HFFc6 (cell line): Measurements from ENCODE around the gene SRGAP3. TPM values are rescaled to one million over a fixed set of nuclear protein-coding genes. Genes with fewer than 3 reads are reported as not detected.
A peak's percentile ranks its signal among the peaks of the same experiment; 100 is the strongest.

Experiments used
- DNase-seq: peaks from one replicate; pipeline ENCODE4 v3.0.0-alpha.2; 2018
- H3K27ac Mint-ChIP-seq: 2 replicates; pipeline ENCODE4 v1.8.0; 2020; ENCODE audit warnings: mild to moderate bottlenecking, mixed read lengths
- H3K27me3 Mint-ChIP-seq: 2 replicates; pipeline ENCODE4 v1.8.0; 2021; ENCODE audit warnings: mild to moderate bottlenecking, moderate library complexity, mixed read lengths; ENCODE audit not compliant: insufficient read depth
- H3K36me3 Mint-ChIP-seq: 2 replicates; pipeline ENCODE4 v1.8.0; 2021; ENCODE audit warnings: low read depth, mixed read lengths
- H3K4me1 Mint-ChIP-seq: 2 replicates; pipeline ENCODE4 v1.8.0; 2020; ENCODE audit warnings: low read depth, mixed read lengths
- H3K4me3 Mint-ChIP-seq: 2 replicates; pipeline ENCODE4 v1.8.0; 2020; ENCODE audit warnings: mild to moderate bottlenecking, moderate library complexity, mixed read lengths
- H3K9me3 Mint-ChIP-seq: 2 replicates; pipeline ENCODE4 v1.8.0; 2020; ENCODE audit warnings: mild to moderate bottlenecking, mixed read lengths
- CTCF ChIP-seq: fragments of 200-600 bp; sonication (generic); IDR thresholded peaks from 2 replicates; pipeline ENCODE4 v1.5.0; 2021; ENCODE audit warnings: antibody characterized with exemption, mild to moderate bottlenecking
- total RNA-seq, 6 experiments: library from RNA; stranded (reverse); fragmentation: NEBNext Ultra II Directional; extraction: Animal tissue kit (Norgen Biotek cat#: 25700); gene quantifications; 2 replicates in 1 of 6; 3 replicates in 5 of 6; pipeline ENCODE4 v1.2.3, GENCODE V29; 2021

SRGAP3 gene
- total RNA-seq, 6 experiments from 2014 or later = 0.23 to 0.92 (median 0.77) TPM

- Mint-ChIP-seq H3K36me3 (no peaks in the 10 kb centered on the region), H3K27ac (no peak overlapping the region), H3K9me3 (no peaks in the 10 kb centered on the region), H3K4me1 (no peaks in the 10 kb centered on the region), H3K27me3 (peaks cover 51% of the 10 kb centered on the region), H3K4me3 (no peak overlapping the region)
- no peak for DNase-seq
- no peak for TF ChIP-seq CTCF
Observed at GRCh38 chr3:9019259-9019961, 230.0 kb downstream of the SRGAP3 start.

- no peak for DNase-seq
- Mint-ChIP-seq H3K4me3 (peak overlapping the region; percentile 9; the same call in 1 of the 2 replicates), H3K27ac (no peak overlapping the region), H3K36me3 (no peaks in the 10 kb centered on the region), H3K9me3 (no peaks in the 10 kb centered on the region), H3K27me3 (peaks cover 30% of the 10 kb centered on the region), H3K4me1 (no peaks in the 10 kb centered on the region)
- TF ChIP-seq CTCF = no peak
Observed at GRCh38 chr3:9015250-9015649, 234.2 kb downstream of the SRGAP3 start.

- DNase-seq = peak; percentile 12
- H3K27ac Mint-ChIP-seq = no peak overlapping the region
- TF ChIP-seq CTCF = no peak; the same call in 1 of the 2 replicates
- 0 out of 2 replicates have a peak, but pooled peaks cover under 1% of the 10 kb centered on the region for H3K4me1 Mint-ChIP-seq
- no peak overlapping the region for H3K4me3 Mint-ChIP-seq
- H3K27me3 Mint-ChIP-seq = peaks cover 29% of the 10 kb centered on the region
- no peaks in the 10 kb centered on the region for H3K9me3 Mint-ChIP-seq
- no peaks in the 10 kb centered on the region for H3K36me3 Mint-ChIP-seq
Observed at GRCh38 chr3:9013782-9014563, 235.5 kb downstream of the SRGAP3 start.

GRCh38 chr3:9012521-9012920, 236.9 kb downstream of the SRGAP3 start:
- no peak for TF ChIP-seq CTCF
- H3K9me3 Mint-ChIP-seq = no peaks in the 10 kb centered on the region
- H3K4me3 Mint-ChIP-seq = no peak overlapping the region
- peaks cover 28% of the 10 kb centered on the region for H3K27me3 Mint-ChIP-seq
- peaks cover 11% of the 10 kb centered on the region for H3K4me1 Mint-ChIP-seq
- H3K36me3 Mint-ChIP-seq = no peaks in the 10 kb centered on the region
- DNase-seq = no peak
- no peak overlapping the region for H3K27ac Mint-ChIP-seq

GRCh38 chr3:9009976-9010545, 239.4 kb downstream of the SRGAP3 start:
- no peak for TF ChIP-seq CTCF
- Mint-ChIP-seq H3K4me1 (peaks cover 11% of the 10 kb centered on the region), H3K36me3 (no peaks in the 10 kb centered on the region), H3K27me3 (peaks cover 20% of the 10 kb centered on the region), H3K27ac (no peak overlapping the region), H3K4me3 (no peak overlapping the region), H3K9me3 (no peaks in the 10 kb centered on the region)
- no peak for DNase-seq
